Glomerular visceral epithelial cell (primary cell): ENCODE measurements around the gene LRCH1.
A peak's percentile ranks its signal among the peaks of the same experiment; 100 is the strongest.
"Not testable (repeated sequence)": the region's sequence is repeated elsewhere in the genome, so short reads cannot be mapped to it uniquely, and the experiment has no call there.

Source experiments
- DNase-seq: peaks from one replicate; pipeline ENCODE4 v3.0.0-alpha.2; 2016; ENCODE audit errors: extremely low spot score

LRCH1 gene, protein sequence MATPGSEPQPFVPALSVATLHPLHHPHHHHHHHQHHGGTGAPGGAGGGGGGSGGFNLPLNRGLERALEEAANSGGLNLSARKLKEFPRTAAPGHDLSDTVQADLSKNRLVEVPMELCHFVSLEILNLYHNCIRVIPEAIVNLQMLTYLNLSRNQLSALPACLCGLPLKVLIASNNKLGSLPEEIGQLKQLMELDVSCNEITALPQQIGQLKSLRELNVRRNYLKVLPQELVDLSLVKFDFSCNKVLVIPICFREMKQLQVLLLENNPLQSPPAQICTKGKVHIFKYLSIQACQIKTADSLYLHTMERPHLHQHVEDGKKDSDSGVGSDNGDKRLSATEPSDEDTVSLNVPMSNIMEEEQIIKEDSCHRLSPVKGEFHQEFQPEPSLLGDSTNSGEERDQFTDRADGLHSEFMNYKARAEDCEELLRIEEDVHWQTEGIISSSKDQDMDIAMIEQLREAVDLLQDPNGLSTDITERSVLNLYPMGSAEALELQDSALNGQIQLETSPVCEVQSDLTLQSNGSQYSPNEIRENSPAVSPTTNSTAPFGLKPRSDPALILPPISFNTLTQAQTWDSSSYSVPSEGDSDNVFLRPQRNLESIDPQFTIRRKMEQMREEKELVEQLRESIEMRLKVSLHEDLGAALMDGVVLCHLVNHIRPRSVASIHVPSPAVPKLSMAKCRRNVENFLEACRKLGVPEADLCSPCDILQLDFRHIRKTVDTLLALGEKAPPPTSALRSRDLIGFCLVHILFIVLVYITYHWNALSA

DNA sequence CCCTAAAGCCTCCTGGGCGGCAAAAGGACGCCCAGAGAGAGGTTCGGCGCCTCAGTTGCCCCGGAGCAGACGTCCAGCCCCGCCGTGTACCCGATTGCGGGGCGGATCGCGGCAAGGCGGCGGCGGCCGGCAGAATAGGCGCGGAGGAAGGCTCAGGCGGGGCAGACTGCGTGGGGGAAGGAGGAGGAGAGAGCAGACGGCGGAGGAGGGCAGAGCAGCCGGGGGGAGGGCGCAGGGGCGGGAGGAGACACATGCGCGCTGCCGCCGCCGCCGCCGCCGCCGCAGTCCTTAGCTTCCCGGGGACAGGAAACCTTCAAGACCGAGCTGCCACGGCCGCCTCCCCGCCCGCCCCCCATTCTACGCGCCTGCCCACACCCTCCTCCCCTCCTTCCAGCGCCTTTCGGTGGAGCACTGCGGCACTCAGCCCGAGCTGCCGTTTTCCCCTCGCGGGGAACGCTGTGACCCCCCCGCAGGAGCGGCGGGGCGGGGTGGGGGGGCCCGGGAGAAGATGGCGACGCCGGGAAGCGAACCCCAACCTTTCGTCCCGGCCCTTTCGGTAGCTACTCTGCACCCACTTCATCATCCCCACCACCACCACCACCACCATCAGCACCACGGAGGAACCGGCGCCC, at the start of gene LRCH1:
LRCH1 (plus strand) TSS at position 282 of the 632 bp plus-strand sequence; CDS start at position 509, 227 bp downstream.
- DNase-seq = peak; percentile 95

DNA sequence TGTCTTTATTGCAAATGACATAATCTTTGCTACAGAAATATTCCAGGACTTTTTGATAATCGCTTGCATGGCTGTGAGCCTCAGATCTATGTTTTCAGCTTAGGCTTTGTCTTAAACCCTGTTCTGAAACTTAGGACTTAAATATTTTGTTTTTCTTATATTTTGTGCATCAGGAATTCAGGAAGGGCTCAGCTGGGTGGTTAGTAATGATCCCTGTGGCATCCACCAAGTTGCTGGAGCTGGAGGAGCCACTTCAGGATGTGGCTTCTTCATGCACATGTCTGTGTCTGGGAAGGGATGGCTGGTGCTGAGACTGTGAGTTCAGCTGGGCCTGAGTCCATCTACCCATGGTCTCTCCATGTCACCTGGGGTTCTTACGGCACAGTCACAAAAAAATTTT, 48.9 kb upstream of the LRCH1 start:
- no peak for DNase-seq

DNA sequence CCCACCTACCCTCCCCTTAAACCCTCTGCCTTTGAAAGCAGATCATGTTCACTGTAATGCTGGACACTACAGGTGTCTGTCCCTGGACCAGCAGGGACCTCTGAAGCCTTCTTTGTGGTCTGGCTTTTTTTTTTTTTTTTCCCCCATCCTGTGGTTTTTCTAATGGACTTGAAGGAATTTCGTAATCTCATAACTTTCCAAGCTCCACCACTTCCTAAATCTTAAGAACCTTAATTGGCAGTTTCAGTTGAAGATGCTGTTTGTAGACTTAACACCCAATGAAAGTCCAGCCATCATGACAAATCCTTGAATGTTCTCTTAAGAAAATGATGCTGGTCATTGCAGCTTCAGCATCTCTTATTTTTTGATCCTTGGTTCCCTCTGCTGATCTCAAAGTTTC, 45.0 kb upstream of the LRCH1 start:
- DNase-seq = peak; percentile 56

DNA sequence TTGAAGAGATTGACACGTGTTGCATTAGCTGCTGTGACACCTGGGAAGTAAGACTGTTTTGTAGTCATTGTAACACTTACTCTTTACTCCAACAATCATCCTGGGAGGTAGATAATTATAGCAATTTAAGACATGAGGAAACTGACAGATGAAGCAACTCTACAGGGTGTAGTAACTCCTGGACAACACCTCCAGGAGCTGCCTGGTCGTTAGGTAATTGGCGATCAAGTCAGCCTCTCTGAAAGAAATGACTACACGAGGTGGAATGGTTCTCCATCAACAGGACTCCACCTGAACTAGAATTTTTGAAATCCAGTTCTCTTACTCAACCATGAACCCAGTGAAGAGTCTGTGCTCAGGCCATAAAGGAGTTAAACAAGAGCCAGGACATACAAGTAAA, 43.0 kb upstream of the LRCH1 start:
- DNase-seq = no peak

DNA sequence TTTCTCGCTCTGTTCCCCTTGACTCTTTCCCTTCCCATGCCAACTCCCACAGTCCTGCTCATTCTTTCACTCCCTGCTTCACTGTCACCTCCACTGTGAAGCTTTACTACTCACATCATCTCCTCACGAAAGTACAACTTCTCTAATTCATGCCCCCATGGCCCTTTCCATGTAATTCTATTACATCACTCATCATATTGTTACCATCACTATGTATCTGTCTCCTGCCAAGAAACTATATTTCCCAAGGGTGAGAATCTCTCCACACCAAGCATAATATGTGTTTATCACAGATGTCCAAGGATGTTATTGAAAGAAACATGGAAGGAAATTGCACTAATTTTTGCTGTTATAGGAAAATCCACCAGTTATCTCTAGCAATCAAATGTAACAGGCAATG, 37.2 kb upstream of the LRCH1 start:
- no peak for DNase-seq

DNA sequence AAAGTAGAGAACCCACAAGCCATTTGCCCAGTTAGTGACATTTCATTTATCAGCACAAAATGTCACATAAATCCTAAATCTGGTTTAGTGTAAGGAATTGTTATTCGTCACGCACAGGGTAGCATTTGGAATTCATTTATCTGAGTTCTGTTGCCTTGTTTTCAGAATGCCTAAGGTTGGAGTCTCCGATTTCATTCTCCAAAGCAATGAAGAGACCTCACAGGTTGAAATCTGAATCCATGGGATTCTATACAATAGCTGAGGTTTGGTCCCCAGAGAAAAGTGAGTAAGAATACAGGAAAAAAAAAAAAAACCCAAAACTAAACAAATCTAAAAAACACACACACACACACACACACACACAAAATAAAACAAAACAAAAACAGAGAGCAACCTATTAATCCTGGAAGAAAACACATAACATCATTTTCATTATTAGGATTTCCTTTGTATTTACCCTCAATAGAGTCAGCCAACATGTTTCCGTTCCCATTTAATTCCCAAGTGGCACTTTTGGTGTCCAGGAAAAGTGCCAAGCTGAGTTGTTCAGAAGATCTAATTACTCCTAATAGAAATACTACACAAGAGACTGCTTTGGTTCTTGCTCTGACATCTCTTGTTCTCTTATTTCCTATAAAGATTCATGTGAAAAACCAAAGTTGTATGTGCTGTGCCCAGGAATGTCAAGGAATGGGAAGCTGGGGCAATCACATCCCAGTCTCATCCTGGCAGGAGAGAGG, 36.2 kb upstream of the LRCH1 start:
- DNase-seq = no peak

DNA sequence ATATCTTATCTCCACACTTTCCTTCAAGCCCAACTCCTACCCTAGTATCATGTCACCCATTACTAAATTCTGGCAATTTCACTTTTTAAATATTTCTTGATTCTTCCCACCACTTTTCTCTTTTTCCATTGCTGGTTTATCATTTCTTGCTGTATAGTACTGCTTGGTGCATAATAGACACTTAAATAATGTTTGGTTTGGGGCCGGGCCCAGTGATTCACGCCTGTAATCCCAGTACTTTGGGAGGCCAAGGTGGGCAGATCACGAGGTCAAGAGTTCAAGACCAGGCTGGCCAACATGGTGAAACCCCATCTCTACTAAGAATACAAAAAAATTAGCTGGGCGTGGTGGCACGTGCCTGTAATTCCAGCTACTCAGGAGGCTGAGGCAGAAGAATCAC, 35.2 kb upstream of the LRCH1 start:
- DNase-seq = not testable (repeated sequence)

DNA sequence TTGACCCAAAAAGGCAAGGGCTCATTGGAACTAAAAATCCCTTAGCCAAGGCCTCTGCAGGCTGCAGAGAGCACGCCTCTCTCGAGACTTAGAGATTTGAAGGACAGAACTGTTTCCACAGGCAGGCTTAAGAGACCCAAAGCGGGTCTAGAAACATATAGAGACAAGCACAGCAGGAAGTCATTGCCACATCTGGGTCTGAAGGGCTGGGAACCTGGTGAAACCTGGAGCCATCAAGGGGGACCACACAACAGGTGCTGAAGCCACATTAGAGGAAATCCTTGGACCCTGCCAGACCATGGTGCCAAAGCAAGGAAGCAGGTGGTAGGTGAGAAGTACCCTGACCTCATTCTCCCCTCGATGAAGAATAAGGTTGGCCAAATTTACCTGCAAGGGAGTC, 33.8 kb upstream of the LRCH1 start:
- no peak for DNase-seq

DNA sequence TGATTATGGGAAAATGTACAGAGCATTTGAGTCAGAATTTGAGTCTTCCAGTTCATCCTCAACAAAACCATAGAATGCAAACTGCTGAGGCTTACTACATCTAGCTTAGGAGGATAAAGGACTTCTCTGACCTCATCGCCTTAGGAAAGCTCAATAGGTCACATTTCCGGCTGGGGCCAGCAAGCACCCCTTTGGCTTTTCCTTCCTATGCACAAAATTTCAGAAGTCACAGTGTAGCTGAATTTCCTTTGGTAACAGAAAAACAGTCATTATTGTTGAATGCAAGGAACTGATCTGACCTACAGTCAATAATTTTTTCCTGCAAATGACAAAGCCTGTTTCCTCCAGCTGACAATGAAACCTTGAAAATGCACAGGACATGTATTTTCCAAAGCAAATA, 32.8 kb upstream of the LRCH1 start:
- no peak for DNase-seq

DNA sequence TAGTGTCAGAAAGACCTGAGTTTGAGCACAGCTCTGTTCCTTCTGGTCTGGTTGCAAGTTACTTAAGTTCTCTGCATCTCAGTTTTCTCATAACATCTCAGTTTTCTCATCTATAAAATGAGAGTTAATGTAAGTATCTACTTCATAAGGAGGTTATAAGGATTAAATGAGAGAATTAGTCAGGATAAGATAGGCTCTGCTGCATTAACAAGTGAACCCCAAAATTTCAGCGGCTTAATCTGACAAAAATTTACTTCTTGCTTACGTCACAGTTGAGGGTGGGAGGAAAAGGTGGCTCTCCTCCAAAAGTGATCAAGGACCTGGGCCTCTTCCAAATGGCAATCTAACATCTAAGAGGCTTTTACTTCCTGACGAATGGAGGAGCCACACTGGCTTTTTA, 31.5 kb upstream of the LRCH1 start:
- no peak for DNase-seq

DNA sequence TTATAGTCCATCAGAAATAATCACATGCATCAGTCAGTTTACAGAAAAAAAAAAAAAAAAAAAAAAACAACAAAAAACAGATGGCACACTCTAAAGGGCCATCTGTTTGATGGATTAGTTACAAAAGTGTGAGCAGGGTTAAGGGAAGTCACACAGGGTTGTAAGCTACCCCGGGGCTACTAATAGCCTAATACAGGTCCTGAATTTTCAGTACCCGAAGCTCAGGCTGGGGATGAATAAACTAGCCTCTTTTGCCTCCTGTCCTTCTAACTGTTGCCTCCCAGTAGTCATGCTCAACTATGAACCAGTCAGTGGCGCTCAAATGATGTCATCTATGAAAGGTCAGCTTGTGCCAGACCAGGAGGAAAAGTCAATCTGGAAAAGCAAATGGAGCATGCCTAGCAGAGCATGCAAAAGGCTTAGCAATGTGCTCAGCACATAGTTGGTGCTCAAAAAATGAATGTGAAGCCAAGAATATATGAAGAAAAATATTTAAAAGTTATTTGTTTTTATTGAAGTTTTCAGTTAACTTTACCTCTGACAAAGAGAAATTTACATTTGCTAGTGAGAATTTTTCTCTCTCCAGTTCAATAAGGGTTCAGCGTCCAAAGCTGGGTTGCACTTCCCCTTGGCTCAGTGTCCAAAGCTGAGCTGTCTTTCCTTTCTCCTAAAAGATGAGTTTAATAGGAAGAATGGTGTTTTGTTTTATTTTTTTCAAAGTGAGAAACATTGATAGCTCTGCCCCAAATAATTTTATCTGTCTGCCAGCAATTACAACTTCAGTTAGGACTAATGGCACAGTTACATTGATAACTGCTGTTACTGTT, 30.8 kb upstream of the LRCH1 start:
- DNase-seq = peak; percentile 40

DNA sequence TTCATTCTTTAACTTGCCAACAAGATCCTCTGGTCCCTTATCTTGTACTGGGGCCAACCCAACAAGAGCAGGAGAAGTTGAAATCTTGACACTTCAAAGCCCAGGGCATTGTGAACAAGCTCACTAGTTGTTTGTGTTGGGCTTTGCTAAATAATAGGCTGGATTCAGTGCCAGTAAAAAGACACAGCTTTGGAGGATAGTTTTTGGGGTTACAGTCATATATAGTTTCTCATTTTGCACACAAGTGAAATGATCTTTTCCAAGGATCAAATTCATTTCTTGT, 30.3 kb upstream of the LRCH1 start:
- no peak for DNase-seq

DNA sequence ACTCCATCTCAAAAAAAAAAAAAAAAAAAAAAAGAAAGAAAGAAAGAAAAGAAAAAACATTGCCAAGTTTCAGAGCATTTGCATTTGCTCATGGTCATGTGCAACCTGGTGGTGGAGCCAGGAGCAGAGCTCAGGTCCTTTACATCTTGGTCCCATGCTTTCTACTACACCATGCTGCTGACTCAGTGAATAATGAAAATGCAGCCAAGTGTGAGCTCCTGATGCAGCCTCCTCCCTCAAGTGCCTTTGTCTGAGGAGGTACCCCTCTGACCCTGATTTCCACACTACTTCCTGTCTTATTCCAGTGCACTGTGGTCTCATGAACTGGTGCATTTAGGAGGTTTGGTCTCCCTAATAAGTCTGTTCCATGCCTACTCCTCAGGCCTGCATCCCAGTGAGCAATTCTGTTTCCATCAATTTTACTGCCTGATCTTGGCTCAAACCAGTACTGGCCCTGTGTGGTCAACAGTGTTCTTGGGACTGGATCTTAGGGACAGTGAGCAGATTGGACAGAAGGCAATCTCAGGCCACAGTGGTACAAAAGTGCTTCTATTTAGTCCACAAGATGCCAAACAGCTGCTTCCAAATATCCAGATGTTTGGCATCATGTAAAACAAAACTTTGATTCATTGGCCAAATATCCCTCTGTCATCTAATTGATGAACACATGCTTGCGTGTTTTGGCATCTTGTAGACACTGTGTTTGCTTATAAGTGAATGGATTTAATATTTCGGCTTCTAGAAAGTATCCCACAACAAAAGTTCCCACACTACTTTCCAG, 28.8 kb upstream of the LRCH1 start:
- peak; percentile 21 for DNase-seq

DNA sequence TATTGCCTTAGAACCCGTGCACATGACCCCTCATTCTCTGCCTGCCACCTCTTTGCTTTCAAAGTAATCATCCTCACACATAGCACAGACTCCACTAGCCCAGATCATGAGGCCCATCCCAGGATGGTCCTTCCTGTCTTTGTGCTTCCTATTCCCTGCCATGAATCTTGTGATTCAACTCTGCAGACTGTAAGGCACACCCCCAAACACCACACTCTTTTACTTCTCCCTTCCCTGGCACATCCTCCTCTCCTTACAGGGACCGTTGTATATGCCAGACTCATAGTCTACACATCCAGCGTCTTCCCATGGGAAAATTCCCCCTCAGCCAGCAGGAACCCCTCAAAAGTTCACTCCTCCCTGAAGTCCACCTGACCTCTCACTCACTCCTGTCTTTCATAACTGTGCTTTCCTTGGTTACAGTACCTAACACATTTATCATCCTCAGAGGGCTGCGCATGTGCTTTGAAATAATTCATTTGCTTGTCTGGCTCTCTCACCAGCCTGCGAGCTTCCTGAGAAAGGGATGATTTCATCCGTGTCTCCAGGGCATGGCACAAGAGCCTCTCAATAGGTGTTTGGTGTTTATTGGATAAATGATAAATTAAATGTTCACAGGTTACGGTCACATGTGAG, 26.8 kb upstream of the LRCH1 start:
- no peak for DNase-seq

DNA sequence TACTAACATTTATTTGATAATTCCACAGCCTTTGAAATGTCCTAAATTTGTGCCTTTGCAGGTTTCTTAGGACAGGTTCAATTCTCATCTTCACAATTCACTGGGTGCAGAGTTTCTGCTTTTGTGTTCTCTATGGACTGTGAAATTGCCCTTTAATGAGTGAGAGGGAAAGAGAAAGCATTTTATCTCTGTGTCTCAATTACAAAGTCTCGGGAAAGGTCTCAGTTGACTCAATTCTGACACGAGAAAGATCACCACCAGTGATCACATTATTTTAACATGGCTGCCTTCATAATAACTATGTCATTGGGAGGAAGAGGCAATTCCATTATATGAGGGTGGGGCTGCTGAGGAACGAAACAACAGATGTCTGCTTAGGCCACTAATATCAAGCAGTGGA, 26.2 kb upstream of the LRCH1 start:
- DNase-seq = no peak

DNA sequence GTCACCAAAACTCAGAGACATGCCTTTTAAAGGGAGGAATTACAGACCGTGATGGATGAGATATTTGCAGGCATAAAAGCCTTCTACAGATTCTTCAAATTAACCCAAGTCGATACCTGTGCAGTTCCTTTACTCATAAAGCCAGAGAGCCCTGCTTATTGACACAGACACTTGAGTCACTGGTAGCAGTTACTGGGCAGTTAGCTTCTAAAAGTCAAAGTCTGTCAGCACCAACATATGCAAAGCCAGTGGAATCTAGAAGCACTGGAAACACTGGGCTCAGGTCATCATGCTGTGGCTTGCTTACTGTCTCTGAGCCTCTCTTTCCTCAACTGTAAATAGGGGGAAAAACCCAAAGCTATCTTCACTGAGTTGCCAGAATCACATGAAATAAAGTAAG, 25.7 kb upstream of the LRCH1 start:
- DNase-seq = no peak

DNA sequence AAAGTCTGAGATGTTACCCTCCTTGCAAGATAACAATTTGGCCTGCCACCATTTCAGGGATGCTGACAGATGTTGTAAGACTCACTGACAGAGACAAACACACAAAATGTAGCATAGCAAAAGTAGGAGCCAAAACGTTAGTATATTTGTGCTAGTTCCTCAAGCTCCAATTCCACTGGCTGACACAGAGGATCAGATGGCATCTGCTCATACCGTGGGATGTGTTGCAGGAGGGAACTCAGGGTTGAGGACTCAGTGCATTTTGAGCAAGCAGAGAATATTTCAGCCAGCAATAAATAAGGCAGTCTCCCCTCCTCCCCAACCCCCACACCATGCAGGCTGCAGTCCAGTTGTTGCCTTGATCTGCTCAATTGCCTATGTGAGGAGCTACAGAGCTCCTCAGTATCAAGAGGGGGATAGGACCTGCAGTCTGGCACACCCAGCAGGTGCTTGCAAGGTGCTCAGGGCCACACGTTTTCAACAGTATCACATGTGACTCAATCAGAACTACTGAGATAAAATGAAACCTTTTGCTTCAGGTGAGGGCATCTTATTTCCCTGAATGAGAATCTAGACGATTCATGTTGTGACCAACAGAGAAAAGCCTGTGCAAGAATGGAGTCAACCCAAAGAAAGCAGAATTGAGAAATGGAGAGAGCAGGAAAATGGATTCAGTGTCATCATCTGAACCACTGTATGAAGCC, 23.6 kb upstream of the LRCH1 start:
- no peak for DNase-seq

DNA sequence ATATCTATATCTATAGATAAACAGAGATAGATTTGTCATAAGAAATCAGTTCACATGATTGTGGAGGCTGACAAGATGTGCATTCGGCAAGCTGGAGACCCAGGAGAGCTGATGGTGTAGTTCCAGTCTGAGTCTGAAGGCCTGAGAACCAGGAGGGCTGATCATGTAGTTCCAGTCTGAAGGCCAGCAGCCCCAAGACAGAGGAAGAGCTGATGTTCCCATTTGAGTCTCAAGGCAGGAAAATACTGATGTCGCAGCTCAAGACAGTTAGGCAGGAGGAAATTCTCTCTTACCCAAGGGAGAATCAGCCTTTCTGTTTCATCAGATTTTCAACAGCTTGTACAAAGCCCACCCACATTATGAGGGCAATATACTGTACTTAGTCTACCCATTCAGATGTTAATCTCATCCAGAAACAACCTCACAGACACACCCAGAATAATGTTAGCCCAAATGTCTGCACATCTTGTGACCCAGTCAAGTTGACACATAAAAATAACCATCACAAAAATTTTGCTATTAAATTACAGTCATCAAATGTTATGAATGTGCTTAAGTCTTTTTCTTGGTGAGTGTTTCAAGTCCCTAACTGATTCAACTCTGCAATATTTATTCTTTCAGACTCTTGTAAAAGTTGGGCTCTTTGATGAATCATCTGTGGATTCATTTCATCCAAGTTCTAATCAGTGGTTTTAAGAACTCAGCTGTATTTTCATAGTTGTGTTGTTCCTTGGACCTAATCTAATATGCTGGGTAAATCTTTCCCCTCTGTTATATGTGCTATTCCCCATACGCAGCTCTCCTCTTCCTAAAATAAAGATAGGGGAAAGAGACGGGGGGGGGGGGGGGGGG, 22.7 kb upstream of the LRCH1 start:
- no peak for DNase-seq

DNA sequence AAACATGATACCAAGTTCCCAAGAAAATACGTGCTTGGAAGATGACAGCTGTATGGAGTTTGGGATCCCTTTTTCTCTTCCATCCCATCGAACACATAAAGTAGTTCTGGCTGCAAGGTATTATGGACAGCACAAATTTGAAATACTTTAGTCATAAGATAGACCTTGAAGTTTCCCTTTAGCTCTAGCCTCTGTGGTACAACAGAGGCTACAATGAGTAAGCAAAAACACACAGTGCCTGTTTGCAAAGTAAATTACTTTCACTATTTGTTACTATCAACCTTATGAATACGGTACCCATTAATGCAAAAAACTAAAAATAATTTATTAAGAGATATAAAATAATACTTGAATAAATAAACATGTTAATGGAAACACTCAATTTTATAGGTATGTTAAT, 21.0 kb upstream of the LRCH1 start:
- DNase-seq = no peak
